Activated CD4-positive, alpha-beta T cell treated with anti-CD3 and anti-CD28 coated beads, Interleukin-2, amount 10 ng/mL, durations not matched to agents 24 days and 14 days (primary cell): Measurements from ENCODE around the gene MIDN. TPM values are rescaled to one million over a fixed set of nuclear protein-coding genes. Genes with fewer than 3 reads are reported as not detected.
"Not testable (repeated sequence)": the region's sequence is repeated elsewhere in the genome, so short reads cannot be mapped to it uniquely, and the experiment has no call there.

ENCODE experiments used
- DNase-seq: peaks from one replicate; pipeline ENCODE4 v3.0.0; 2022
- H3K27ac Mint-ChIP-seq: one replicate; pipeline ENCODE4 v1.8.0; 2022; ENCODE audit warnings: mild to moderate bottlenecking, mixed read lengths
- H3K27me3 Mint-ChIP-seq: one replicate; pipeline ENCODE4 v1.8.0; 2022; ENCODE audit warnings: mixed read lengths
- H3K36me3 Mint-ChIP-seq: one replicate; pipeline ENCODE4 v1.8.0; 2022; ENCODE audit warnings: low read depth, mild to moderate bottlenecking, mixed read lengths
- H3K4me1 Mint-ChIP-seq: one replicate; pipeline ENCODE4 v1.8.0; 2021; ENCODE audit warnings: mixed read lengths
- H3K4me3 Mint-ChIP-seq: one replicate; pipeline ENCODE4 v1.8.0; 2022; ENCODE audit warnings: mild to moderate bottlenecking, moderate library complexity, mixed read lengths
- H3K9me3 Mint-ChIP-seq: one replicate; pipeline ENCODE4 v1.8.0; 2021; ENCODE audit warnings: mixed read lengths
- intact Hi-C: fragments of 100-400 bp; cut with micrococcal nuclease; formaldehyde crosslinking; loops from one replicate; pipeline ENCODE4 v1.15.1; 2023
- total RNA-seq: library from RNA; stranded (reverse); gene quantifications from 2 replicates; pipeline ENCODE4 v1.2.3, GENCODE V29; 2022

The MIDN gene
- total RNA-seq, 1 donor from 2014 or later, result 82.4 TPM

GRCh38 chr19:1304197-1304924 is 56.0 kb downstream of the MIDN start:
- DNase-seq, result no peak
- Mint-ChIP-seq H3K27me3 (no peaks in the 10 kb centered on the region), H3K4me1 (no peaks in the 10 kb centered on the region), H3K9me3 (no peaks in the 10 kb centered on the region), H3K4me3 (no peak overlapping the region), H3K36me3 (no peaks in the 10 kb centered on the region), H3K27ac (no peak overlapping the region)
- intact Hi-C loops, result no loop called here

GRCh38 chr19:1305354-1305753 is 57.0 kb downstream of the MIDN start:
- H3K4me3 Mint-ChIP-seq, H3K9me3 Mint-ChIP-seq, DNase-seq, H3K36me3 Mint-ChIP-seq, intact Hi-C loops, H3K27ac Mint-ChIP-seq, H3K4me1 Mint-ChIP-seq, H3K27me3 Mint-ChIP-seq: not testable (repeated sequence)

- intact Hi-C loops, result no loop called here
- DNase-seq, result no peak
- Mint-ChIP-seq H3K36me3 (no peaks in the 10 kb centered on the region), H3K9me3 (no peaks in the 10 kb centered on the region), H3K27ac (no peak overlapping the region), H3K4me3 (no peak overlapping the region), H3K27me3 (no peaks in the 10 kb centered on the region), H3K4me1 (no peaks in the 10 kb centered on the region)
Observed at GRCh38 chr19:1307320-1307719, 58.9 kb downstream of the MIDN start.

DNA sequence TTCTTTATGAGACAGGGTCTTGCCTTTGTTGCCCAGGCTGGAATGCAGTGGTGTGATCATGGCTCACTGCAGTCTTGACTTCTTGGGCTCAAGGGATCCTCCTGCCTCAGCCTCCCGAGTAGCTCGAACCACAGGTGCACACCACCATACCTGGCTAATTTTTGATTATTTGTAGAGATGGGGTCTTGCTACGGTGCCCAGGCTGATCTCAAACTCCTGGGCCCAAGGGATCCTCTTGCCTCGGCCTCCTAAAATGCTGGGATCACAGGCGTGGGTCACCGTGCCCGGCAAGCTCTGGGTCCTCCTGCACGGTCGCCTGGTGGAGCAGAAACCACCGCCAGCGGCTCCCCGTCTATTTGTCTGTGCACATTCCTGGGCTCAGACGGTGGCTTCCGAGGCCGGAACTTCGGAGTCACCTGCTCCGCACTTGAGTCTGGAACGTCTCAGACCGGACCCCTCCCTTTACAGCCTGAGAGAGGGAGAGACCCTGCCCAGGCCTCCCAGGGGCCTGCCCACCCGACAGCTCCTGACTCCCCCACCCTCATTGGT is 59.4 kb downstream of the MIDN start:
- Mint-ChIP-seq H3K4me3 (no peak overlapping the region), H3K27ac (peak overlapping the region; percentile 48)
- intact Hi-C loops, result no loop called here

GRCh38 chr19:1308718-1309117 is 60.3 kb downstream of the MIDN start:
- Mint-ChIP-seq H3K9me3 (no peaks in the 10 kb centered on the region), H3K27ac (no peak overlapping the region), H3K4me1 (no peaks in the 10 kb centered on the region), H3K4me3 (no peak overlapping the region), H3K27me3 (no peaks in the 10 kb centered on the region), H3K36me3 (no peaks in the 10 kb centered on the region)
- intact Hi-C loops, result no loop called here
- no peak for DNase-seq

More for the DNA sequence above, 59.4 kb downstream of the MIDN start:
- no peaks in the 10 kb centered on the region for H3K9me3 Mint-ChIP-seq
- H3K27me3 Mint-ChIP-seq, result no peaks in the 10 kb centered on the region
- DNase-seq, result no peak
- no peaks in the 10 kb centered on the region for H3K36me3 Mint-ChIP-seq
- no peaks in the 10 kb centered on the region for H3K4me1 Mint-ChIP-seq

Other genes with a start within 250 kb of the MIDN start
- gene GRIN3B, start 248.2 kb upstream of the MIDN start, total RNA-seq, result 0.07 TPM in 1 of 2 replicates, not detected in the other
- gene TMEM259, start 227.5 kb upstream of the MIDN start, total RNA-seq, result 154 and 156 TPM in 2 replicates
- gene RNU6-2, start 227.1 kb upstream of the MIDN start, total RNA-seq, result not detected in 2 replicates
- gene CNN2, start 222.0 kb upstream of the MIDN start, total RNA-seq, result 112 TPM in 2 replicates
- 15.8 TPM in 2 replicates for gene ABCA7, start 208.5 kb upstream of the MIDN start, total RNA-seq
- gene ARHGAP45, start 181.4 kb upstream of the MIDN start, total RNA-seq, result 176 and 183 TPM in 2 replicates
- 273 and 274 TPM in 2 replicates for gene POLR2E, start 153.2 kb upstream of the MIDN start, total RNA-seq
- 225 and 239 TPM in 2 replicates for gene GPX4, start 144.6 kb upstream of the MIDN start, total RNA-seq
- 97.1 and 98.9 TPM in 2 replicates for gene SBNO2, start 74.3 kb upstream of the MIDN start, total RNA-seq
- 70.3 and 70.9 TPM in 2 replicates for gene STK11, start 42.8 kb upstream of the MIDN start, total RNA-seq
- 1.7 and 1.9 TPM in 2 replicates for gene CBARP, start 10.6 kb upstream of the MIDN start, total RNA-seq
- 254 and 269 TPM in 2 replicates for gene ATP5F1D, start 6.8 kb upstream of the MIDN start, total RNA-seq
- 237 TPM in 2 replicates for gene CIRBP, start 20.7 kb downstream of the MIDN start, total RNA-seq
- gene FAM174C, start 26.9 kb downstream of the MIDN start, total RNA-seq, result 115 and 126 TPM in 2 replicates
- gene EFNA2, start 37.3 kb downstream of the MIDN start, total RNA-seq, result not detected in 2 replicates
- gene NDUFS7, start 135.3 kb downstream of the MIDN start, total RNA-seq, result 108 and 110 TPM in 2 replicates
- 28.8 and 32.6 TPM in 2 replicates for gene GAMT, start 153.0 kb downstream of the MIDN start, total RNA-seq
- gene DAZAP1, start 159.0 kb downstream of the MIDN start, total RNA-seq, result 299 and 323 TPM in 2 replicates
- 1,536 and 1,542 TPM in 2 replicates for gene RPS15, start 189.8 kb downstream of the MIDN start, total RNA-seq
- 0.16 and 0.24 TPM in 2 replicates for gene APC2, start 201.5 kb downstream of the MIDN start, total RNA-seq
- 34.0 and 38.0 TPM in 2 replicates for gene C19orf25, start 230.6 kb downstream of the MIDN start, total RNA-seq
- gene PCSK4, start 241.8 kb downstream of the MIDN start, total RNA-seq, result 1.0 and 1.6 TPM in 2 replicates
- 1.1 and 1.7 TPM in 2 replicates for gene REEP6, start 242.6 kb downstream of the MIDN start, total RNA-seq